ENCODE measurements around the gene ZNF365.

DNA sequence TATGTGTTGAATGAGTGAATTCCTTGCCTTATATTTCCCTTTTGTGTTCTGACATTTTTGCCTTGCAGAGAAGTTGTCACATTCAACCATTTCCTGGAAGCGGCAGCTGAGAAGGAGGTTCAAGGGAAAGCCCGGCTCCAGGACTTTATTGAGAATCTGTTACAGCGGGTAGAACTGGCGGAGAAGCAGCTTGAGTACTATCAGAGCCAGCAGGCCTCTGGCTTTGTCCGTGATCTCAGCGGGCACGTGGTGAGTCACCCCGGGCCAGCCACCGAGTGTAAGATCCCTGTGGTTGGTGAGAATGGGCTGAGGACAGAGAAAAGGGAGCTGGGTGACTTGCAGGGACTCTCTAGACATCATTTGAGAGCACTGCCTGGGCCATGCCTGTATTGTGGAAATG, 14.2 kb downstream of the ZNF365 start:
- TF ChIP-seq, protein P1, sequence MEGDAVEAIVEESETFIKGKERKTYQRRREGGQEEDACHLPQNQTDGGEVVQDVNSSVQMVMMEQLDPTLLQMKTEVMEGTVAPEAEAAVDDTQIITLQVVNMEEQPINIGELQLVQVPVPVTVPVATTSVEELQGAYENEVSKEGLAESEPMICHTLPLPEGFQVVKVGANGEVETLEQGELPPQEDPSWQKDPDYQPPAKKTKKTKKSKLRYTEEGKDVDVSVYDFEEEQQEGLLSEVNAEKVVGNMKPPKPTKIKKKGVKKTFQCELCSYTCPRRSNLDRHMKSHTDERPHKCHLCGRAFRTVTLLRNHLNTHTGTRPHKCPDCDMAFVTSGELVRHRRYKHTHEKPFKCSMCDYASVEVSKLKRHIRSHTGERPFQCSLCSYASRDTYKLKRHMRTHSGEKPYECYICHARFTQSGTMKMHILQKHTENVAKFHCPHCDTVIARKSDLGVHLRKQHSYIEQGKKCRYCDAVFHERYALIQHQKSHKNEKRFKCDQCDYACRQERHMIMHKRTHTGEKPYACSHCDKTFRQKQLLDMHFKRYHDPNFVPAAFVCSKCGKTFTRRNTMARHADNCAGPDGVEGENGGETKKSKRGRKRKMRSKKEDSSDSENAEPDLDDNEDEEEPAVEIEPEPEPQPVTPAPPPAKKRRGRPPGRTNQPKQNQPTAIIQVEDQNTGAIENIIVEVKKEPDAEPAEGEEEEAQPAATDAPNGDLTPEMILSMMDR (IDR thresholded peaks at IDR 0.05; ENCODE audit: insufficient read depth, low read depth, low read length): no peak
- no peak for TF ChIP-seq EZH2 (IDR thresholded peaks at IDR 0.05; ENCODE audit: insufficient read depth, low read length)
